H1 (cell line): ENCODE measurements around the gene FAM177A1. TPM values are rescaled to one million over a fixed set of nuclear protein-coding genes. Genes with fewer than 3 reads are reported as not detected.

Experiments
- MAFK ChIP-seq: IDR thresholded peaks from 2 replicates; pipeline ENCODE4 v1.6.1; 2012; ENCODE audit warnings: low read depth, mild to moderate bottlenecking, improper control_type of control experiment, low read length
- polyA plus RNA-seq, 7 experiments: library from polyadenylated mRNA; depleted of rRNA in 3 of 7; stranded (reverse) in 5 of 7; unstranded in 2 of 7; fragments of >200 nt in 5 of 7; fragments of 200-250 nt in 2 of 7; gene quantifications; 1 replicate in 5 of 7; 2 replicates in 1 of 7; 4 replicates in 1 of 7; pipeline versions ENCODE4 v1.2.1 to v1.2.3, GENCODE V29; 2011 to 2013; ENCODE audit warnings: missing spikeins in 2 of 7, mixed read lengths in 2 of 7
- total RNA-seq: library from RNA; stranded (reverse); fragmentation: NEBNext Ultra II Directional; extraction: Animal tissue kit (Norgen Biotek cat#: 25700); gene quantifications from 2 replicates; pipeline ENCODE4 v1.2.1, GENCODE V29; 2021
- TF ChIP-seq, protein P1 (sequence below): fragments of 300-600 bp; sonication (generic); IDR thresholded peaks from 2 replicates; pipeline ENCODE4 v1.7.1; 2012; ENCODE audit warnings: low read length, moderate library complexity, mild to moderate bottlenecking, inconsistent platforms; ENCODE audit not compliant: insufficient replicate concordance

The FAM177A1 gene
- total and polyA plus RNA-seq, 2 of the 8 experiments (the other 6 are each of a cell fraction or from before 2014, with no cell fraction given), result 11.3 to 34.0 TPM

DNA sequence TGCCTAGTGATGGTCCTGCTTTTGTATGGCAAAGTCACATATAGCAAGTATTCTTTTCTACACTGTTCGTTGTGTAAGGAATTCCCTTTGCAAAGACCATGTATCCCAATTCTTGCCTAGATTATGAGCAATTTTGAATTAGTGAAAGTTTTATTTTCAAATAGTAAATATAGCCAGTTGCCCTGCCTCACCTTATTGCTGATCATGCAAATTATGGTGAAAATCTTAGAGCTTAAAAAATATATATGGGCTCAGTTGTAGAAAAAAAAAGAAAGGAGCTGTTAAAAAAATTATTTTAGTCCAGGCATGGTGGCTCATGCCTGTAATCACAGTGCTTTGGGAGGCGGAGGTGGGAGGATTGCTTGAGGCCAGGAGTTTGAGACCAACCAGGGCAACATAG, 44.5 kb upstream of the FAM177A1 start (continued):
- TF ChIP-seq, protein P1, sequence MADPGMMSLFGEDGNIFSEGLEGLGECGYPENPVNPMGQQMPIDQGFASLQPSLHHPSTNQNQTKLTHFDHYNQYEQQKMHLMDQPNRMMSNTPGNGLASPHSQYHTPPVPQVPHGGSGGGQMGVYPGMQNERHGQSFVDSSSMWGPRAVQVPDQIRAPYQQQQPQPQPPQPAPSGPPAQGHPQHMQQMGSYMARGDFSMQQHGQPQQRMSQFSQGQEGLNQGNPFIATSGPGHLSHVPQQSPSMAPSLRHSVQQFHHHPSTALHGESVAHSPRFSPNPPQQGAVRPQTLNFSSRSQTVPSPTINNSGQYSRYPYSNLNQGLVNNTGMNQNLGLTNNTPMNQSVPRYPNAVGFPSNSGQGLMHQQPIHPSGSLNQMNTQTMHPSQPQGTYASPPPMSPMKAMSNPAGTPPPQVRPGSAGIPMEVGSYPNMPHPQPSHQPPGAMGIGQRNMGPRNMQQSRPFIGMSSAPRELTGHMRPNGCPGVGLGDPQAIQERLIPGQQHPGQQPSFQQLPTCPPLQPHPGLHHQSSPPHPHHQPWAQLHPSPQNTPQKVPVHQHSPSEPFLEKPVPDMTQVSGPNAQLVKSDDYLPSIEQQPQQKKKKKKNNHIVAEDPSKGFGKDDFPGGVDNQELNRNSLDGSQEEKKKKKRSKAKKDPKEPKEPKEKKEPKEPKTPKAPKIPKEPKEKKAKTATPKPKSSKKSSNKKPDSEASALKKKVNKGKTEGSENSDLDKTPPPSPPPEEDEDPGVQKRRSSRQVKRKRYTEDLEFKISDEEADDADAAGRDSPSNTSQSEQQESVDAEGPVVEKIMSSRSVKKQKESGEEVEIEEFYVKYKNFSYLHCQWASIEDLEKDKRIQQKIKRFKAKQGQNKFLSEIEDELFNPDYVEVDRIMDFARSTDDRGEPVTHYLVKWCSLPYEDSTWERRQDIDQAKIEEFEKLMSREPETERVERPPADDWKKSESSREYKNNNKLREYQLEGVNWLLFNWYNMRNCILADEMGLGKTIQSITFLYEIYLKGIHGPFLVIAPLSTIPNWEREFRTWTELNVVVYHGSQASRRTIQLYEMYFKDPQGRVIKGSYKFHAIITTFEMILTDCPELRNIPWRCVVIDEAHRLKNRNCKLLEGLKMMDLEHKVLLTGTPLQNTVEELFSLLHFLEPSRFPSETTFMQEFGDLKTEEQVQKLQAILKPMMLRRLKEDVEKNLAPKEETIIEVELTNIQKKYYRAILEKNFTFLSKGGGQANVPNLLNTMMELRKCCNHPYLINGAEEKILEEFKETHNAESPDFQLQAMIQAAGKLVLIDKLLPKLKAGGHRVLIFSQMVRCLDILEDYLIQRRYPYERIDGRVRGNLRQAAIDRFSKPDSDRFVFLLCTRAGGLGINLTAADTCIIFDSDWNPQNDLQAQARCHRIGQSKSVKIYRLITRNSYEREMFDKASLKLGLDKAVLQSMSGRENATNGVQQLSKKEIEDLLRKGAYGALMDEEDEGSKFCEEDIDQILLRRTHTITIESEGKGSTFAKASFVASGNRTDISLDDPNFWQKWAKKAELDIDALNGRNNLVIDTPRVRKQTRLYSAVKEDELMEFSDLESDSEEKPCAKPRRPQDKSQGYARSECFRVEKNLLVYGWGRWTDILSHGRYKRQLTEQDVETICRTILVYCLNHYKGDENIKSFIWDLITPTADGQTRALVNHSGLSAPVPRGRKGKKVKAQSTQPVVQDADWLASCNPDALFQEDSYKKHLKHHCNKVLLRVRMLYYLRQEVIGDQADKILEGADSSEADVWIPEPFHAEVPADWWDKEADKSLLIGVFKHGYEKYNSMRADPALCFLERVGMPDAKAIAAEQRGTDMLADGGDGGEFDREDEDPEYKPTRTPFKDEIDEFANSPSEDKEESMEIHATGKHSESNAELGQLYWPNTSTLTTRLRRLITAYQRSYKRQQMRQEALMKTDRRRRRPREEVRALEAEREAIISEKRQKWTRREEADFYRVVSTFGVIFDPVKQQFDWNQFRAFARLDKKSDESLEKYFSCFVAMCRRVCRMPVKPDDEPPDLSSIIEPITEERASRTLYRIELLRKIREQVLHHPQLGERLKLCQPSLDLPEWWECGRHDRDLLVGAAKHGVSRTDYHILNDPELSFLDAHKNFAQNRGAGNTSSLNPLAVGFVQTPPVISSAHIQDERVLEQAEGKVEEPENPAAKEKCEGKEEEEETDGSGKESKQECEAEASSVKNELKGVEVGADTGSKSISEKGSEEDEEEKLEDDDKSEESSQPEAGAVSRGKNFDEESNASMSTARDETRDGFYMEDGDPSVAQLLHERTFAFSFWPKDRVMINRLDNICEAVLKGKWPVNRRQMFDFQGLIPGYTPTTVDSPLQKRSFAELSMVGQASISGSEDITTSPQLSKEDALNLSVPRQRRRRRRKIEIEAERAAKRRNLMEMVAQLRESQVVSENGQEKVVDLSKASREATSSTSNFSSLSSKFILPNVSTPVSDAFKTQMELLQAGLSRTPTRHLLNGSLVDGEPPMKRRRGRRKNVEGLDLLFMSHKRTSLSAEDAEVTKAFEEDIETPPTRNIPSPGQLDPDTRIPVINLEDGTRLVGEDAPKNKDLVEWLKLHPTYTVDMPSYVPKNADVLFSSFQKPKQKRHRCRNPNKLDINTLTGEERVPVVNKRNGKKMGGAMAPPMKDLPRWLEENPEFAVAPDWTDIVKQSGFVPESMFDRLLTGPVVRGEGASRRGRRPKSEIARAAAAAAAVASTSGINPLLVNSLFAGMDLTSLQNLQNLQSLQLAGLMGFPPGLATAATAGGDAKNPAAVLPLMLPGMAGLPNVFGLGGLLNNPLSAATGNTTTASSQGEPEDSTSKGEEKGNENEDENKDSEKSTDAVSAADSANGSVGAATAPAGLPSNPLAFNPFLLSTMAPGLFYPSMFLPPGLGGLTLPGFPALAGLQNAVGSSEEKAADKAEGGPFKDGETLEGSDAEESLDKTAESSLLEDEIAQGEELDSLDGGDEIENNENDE, result no peak
- TF ChIP-seq MAFK, result peak; percentile 40; the same call in 1 of the 2 replicates
- TF ChIP-seq, all 59 proteins: peak for 1
